Glutamatergic neuron (in vitro differentiated cells): Measurements from ENCODE around the gene RCAN2. TPM values are rescaled to one million over a fixed set of nuclear protein-coding genes. Genes with fewer than 3 reads are reported as not detected.

Experiments used
- DNase-seq: peaks from one replicate; pipeline ENCODE4 v3.0.0; 2022
- H3K27ac Mint-ChIP-seq: one replicate; pipeline ENCODE4 v1.8.0; 2020; ENCODE audit warnings: mild to moderate bottlenecking, mixed read lengths, inconsistent platforms; ENCODE audit not compliant: unreplicated experiment
- H3K27me3 Mint-ChIP-seq: one replicate; pipeline ENCODE4 v1.8.0; 2020; ENCODE audit warnings: mild to moderate bottlenecking, moderate library complexity, mixed read lengths, inconsistent platforms; ENCODE audit not compliant: unreplicated experiment
- H3K36me3 Mint-ChIP-seq: one replicate; pipeline ENCODE4 v1.8.0; 2020; ENCODE audit warnings: mild to moderate bottlenecking, mixed read lengths, inconsistent platforms; ENCODE audit not compliant: unreplicated experiment
- H3K4me1 Mint-ChIP-seq: one replicate; pipeline ENCODE4 v1.8.0; 2020; ENCODE audit warnings: mild to moderate bottlenecking, low read depth, mixed read lengths, inconsistent platforms; ENCODE audit not compliant: unreplicated experiment
- H3K4me3 Mint-ChIP-seq: one replicate; pipeline ENCODE4 v1.8.0; 2020; ENCODE audit warnings: mild to moderate bottlenecking, mixed read lengths, inconsistent platforms; ENCODE audit not compliant: unreplicated experiment
- H3K9me3 Mint-ChIP-seq: one replicate; pipeline ENCODE4 v1.8.0; 2020; ENCODE audit warnings: mild to moderate bottlenecking, moderate library complexity, mixed read lengths, inconsistent platforms; ENCODE audit not compliant: unreplicated experiment
- total RNA-seq: library from RNA; stranded (reverse); fragmentation: NEBNext Ultra II Directional; extraction: Animal tissue kit (Norgen Biotek cat#: 25700); gene quantifications from one replicate; pipeline ENCODE4 v1.2.1, GENCODE V29; 2021; ENCODE audit not compliant: unreplicated experiment
- TF ChIP-seq, protein P1 (sequence below): fragments of 200-600 bp; sonication (generic); IDR thresholded peaks from one replicate; pipeline ENCODE4 v1.5.0; 2021; ENCODE audit not compliant: partially characterized antibody, unreplicated experiment

RCAN2 gene
- total RNA-seq, 1 donor from 2014 or later: 21.6 TPM

DNA sequence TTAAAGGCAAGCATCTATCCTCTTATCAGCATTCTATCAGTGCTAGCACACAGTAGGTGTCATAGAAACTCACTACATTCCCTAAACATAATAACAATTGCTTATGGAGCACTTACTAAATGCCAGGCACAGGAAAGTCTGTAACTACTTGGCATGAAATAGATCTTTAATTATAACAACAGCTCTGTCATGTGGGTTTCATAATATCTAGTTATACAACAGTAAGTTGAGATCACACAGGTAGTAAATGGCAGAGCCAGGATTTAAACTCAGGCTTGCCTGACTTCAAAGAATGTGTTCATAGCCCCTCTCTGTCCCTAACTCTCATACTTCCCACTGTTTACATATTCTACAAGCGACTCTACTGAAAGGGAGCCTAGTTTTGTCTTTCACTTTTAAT is 254.5 kb downstream of the RCAN2 start:
- Mint-ChIP-seq H3K27me3 (no peaks in the 10 kb centered on the region), H3K4me1 (peaks cover 10% of the 10 kb centered on the region), H3K36me3 (no peaks in the 10 kb centered on the region), H3K27ac (no peak overlapping the region), H3K4me3 (no peak overlapping the region), H3K9me3 (no peaks in the 10 kb centered on the region)
- DNase-seq: no peak
- TF ChIP-seq, protein P1, sequence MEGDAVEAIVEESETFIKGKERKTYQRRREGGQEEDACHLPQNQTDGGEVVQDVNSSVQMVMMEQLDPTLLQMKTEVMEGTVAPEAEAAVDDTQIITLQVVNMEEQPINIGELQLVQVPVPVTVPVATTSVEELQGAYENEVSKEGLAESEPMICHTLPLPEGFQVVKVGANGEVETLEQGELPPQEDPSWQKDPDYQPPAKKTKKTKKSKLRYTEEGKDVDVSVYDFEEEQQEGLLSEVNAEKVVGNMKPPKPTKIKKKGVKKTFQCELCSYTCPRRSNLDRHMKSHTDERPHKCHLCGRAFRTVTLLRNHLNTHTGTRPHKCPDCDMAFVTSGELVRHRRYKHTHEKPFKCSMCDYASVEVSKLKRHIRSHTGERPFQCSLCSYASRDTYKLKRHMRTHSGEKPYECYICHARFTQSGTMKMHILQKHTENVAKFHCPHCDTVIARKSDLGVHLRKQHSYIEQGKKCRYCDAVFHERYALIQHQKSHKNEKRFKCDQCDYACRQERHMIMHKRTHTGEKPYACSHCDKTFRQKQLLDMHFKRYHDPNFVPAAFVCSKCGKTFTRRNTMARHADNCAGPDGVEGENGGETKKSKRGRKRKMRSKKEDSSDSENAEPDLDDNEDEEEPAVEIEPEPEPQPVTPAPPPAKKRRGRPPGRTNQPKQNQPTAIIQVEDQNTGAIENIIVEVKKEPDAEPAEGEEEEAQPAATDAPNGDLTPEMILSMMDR: no peak

DNA sequence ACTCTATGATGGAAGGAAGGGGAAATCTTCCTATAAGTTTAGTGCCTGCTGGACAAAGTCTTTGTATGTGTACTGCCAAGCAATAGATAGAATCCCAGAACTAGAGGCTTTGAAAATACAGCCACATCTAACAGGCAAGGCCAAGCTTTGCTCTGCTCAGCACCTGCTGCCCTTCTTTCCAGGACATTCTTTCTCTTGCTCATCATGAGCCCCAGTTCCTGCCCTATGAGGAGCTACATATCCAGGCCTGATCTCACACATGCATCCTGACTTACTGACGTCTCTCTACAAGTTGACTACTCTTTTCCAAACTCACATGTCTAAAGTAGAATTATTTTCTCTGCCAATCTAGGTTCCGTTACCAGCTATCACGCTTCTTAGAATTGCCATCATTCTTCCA is 256.0 kb downstream of the RCAN2 start:
- no peak for DNase-seq
- Mint-ChIP-seq H3K4me1 (no peaks in the 10 kb centered on the region), H3K9me3 (no peaks in the 10 kb centered on the region), H3K4me3 (no peak overlapping the region), H3K27me3 (no peaks in the 10 kb centered on the region), H3K27ac (no peak overlapping the region), H3K36me3 (peaks cover 7% of the 10 kb centered on the region)
- TF ChIP-seq, protein P1: no peak

DNA sequence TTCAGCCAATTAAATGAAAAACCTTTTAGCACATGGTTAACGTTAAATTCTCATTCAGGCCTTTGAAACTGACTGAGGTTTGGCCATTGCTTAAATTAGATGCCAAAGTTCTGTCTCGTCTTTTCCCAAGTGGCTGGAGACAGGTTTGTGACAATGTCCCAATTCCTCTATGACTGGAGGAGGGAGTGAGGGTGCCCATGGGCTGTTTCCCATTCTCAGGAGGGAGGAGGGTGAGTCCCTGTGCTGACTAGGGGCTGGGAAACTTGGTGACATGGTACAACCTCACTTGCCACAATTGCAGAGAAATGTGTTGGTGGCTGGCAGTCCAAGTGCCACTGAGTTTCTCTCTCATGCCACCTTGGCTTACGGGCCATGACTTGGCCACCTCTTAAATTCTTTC is 256.5 kb downstream of the RCAN2 start:
- TF ChIP-seq, protein P1: no peak
- Mint-ChIP-seq H3K27ac (no peak overlapping the region), H3K36me3 (peaks cover 7% of the 10 kb centered on the region), H3K4me1 (no peaks in the 10 kb centered on the region), H3K4me3 (no peak overlapping the region), H3K9me3 (no peaks in the 10 kb centered on the region), H3K27me3 (no peaks in the 10 kb centered on the region)
- no peak for DNase-seq

DNA sequence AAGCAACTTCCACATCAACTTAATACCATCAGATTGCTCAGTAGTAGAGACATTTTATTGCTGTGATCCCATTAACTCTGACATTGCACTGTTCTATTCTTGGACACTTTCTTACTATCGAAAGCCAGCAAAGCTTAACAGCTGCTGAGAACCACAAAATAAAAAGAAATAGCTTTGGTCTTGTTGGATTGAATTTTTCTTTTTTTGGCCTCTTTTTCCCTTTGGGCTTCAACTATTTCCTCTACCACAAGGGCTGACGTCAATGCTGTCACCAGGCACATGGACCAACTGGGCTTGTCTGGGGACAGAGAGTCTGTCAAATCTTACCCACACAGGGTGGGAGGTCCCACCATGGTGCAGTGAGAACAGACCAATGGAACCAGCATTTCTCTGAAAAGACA is 257.1 kb downstream of the RCAN2 start:
- Mint-ChIP-seq H3K27me3 (no peaks in the 10 kb centered on the region), H3K36me3 (peaks cover 12% of the 10 kb centered on the region), H3K9me3 (no peaks in the 10 kb centered on the region), H3K4me1 (no peaks in the 10 kb centered on the region), H3K27ac (no peak overlapping the region), H3K4me3 (no peak overlapping the region)
- DNase-seq: no peak
- TF ChIP-seq, protein P1: no peak

GRCh38 chr6:46233129-46233528 is 258.1 kb downstream of the RCAN2 start:
- H3K27me3 Mint-ChIP-seq: no peaks in the 10 kb centered on the region
- no peaks in the 10 kb centered on the region for H3K9me3 Mint-ChIP-seq
- H3K4me3 Mint-ChIP-seq: no peak overlapping the region
- no peak for DNase-seq
- TF ChIP-seq, protein P1: no peak
- H3K4me1 Mint-ChIP-seq: no peaks in the 10 kb centered on the region
- H3K27ac Mint-ChIP-seq: no peak overlapping the region
- peaks cover 13% of the 10 kb centered on the region for H3K36me3 Mint-ChIP-seq
